ENCODE results near the gene CRIP2. TPM values are rescaled to one million over a fixed set of nuclear protein-coding genes. Genes with fewer than 3 reads are reported as not detected.

Gene CRIP2
- total and polyA plus RNA-seq, 2 donors (not counting 3 experiments of a cell fraction or from before 2014, with no cell fraction given): 322 to 954 TPM

DNA sequence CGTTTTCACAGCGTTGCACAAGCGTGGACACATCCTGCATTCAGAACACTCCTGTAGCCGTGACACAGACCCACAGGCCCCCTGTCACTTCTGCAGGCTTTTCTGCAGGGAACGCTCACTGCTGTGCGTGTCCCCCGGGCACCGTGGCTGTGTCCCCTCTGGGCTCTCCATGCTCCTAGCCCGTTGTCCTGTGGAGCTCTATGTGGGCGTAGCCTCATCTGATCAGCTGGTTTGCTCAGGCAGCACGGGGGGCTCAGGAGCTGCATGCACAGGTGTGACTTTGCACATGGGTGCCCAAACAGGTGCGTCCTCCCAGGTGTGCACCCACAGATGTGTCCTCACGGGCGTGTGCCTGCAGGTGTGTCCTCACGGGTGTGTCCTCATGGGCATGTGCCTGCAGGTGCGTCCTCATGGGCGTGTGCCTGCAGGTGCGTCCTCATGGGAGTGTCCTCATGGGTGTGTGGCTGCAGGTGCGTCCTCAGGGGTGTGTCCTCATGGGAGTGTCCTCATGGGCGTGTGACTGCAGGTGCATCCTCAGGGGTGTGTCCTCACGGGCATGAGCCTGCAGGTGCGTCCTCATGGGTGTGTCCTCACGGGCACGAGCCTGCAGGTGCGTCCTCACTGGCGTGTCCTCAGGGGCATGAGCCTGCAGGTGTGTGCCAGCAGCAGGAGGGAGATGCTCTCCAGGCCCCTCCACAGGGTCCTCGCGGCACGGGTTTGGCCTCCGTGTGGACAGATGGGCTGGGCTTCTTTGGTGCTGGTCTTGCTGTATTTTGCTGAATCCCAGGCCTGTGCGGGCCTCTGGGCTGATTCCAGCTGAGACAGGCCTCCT lies 37.5 kb upstream of the CRIP2 start:
- CTCF ChIA-PET: interaction anchor here (1.1 to 4.7 kb wide), 2 partner anchors 11 to 67 kb away, joined by 5 to 17 read pairs; no protein-coding TSS in a partner anchor
- H3K27ac ChIP-seq (ENCODE audit: insufficient read depth, low read depth, low read length): no peak overlapping the region
- no peak overlapping the region for H3K9ac ChIP-seq (replicated peaks; ENCODE audit: extremely low read depth, insufficient read depth, low read length)
- DNase-seq (ENCODE audit: low read depth, low spot score) (no peak), FAIRE-seq (no peak)
- no peak overlapping the region for H3K4me3 ChIP-seq (replicated peaks in 1 of 3; ENCODE audit: insufficient read depth in 1 of 3, low read depth in 1 of 3, low read length in 3 of 3)
- H3K9me3 ChIP-seq (replicated peaks; ENCODE audit: control insufficient read depth, insufficient read depth, low read length): no peaks in the 10 kb centered on the region
- H3K9me1 ChIP-seq (replicated peaks; ENCODE audit: control insufficient read depth, extremely low read depth, insufficient read depth, low read length): no peaks in the 10 kb centered on the region
- no TSS peak for BruUV-seq (replicated peaks)
- H3K27me3 ChIP-seq (ENCODE audit: control insufficient read depth in 2 of 2, insufficient read depth in 2 of 2, low read length in 2 of 2): no peaks in the 10 kb centered on the region
- no peak overlapping the region for H3K4me2 ChIP-seq (ENCODE audit: insufficient read depth, low read length)
- dilution Hi-C loops (cut with MboI; ENCODE audit: extremely low pct_ligation_motif_present, low sequenced_read_pairs) (no loop called here), intact Hi-C loops (cut with micrococcal nuclease) (no loop called here)
- H3K4me1 ChIP-seq (ENCODE audit: control insufficient read depth, extremely low read depth, insufficient read depth, low read length): peaks cover 18% of the 10 kb centered on the region
- H4K20me1 ChIP-seq (replicated peaks; ENCODE audit: control insufficient read depth, extremely low read depth, insufficient read depth, low read length): peaks cover 2% of the 10 kb centered on the region
- H3K36me3 ChIP-seq (ENCODE audit: control insufficient read depth in 2 of 2, extremely low read depth in 1 of 2, insufficient read depth in 2 of 2, low read length in 2 of 2): peaks cover 2 to 26% of the 10 kb centered on the region in 2 experiments
- TF ChIP-seq GATA2 (IDR thresholded peaks at IDR 0.05; ENCODE audit: insufficient read depth, insufficient read length, low read depth, low read length) (no peak), MYC (IDR thresholded peaks at IDR 0.05; ENCODE audit: low read depth, low read length) (no peak), JUN (IDR thresholded peaks at IDR 0.05; ENCODE audit: borderline replicate concordance, insufficient read depth, insufficient read length, low read depth) (no peak), POLR2AphosphoS5 (IDR thresholded peaks at IDR 0.05; ENCODE audit: insufficient read depth, low read depth, low read length) (no peak), EZH2 (IDR thresholded peaks at IDR 0.05; ENCODE audit: borderline replicate concordance, low read depth, low read length, severe bottlenecking) (no peak), FOS (IDR thresholded peaks at IDR 0.05; ENCODE audit: borderline replicate concordance, insufficient read depth, low read length) (no peak), POLR2A (IDR thresholded peaks at IDR 0.05; ENCODE audit: low read depth, low read length) (no peak)
- TF ChIP-seq, protein P1, sequence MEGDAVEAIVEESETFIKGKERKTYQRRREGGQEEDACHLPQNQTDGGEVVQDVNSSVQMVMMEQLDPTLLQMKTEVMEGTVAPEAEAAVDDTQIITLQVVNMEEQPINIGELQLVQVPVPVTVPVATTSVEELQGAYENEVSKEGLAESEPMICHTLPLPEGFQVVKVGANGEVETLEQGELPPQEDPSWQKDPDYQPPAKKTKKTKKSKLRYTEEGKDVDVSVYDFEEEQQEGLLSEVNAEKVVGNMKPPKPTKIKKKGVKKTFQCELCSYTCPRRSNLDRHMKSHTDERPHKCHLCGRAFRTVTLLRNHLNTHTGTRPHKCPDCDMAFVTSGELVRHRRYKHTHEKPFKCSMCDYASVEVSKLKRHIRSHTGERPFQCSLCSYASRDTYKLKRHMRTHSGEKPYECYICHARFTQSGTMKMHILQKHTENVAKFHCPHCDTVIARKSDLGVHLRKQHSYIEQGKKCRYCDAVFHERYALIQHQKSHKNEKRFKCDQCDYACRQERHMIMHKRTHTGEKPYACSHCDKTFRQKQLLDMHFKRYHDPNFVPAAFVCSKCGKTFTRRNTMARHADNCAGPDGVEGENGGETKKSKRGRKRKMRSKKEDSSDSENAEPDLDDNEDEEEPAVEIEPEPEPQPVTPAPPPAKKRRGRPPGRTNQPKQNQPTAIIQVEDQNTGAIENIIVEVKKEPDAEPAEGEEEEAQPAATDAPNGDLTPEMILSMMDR (IDR thresholded peaks at IDR 0.05; ENCODE audit: extremely low read depth in 1 of 2, insufficient read depth in 1 of 2, low read depth in 1 of 2, low read length in 2 of 2): no peak
- TF ChIP-seq, protein P2, sequence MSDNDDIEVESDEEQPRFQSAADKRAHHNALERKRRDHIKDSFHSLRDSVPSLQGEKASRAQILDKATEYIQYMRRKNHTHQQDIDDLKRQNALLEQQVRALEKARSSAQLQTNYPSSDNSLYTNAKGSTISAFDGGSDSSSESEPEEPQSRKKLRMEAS (IDR thresholded peaks at IDR 0.05; ENCODE audit: insufficient read depth, insufficient read length): no peak
- peaks cover 69% of the 10 kb centered on the region for H3K79me2 ChIP-seq (ENCODE audit: control insufficient read depth, insufficient read depth, low read length)
- no peak overlapping the region for H2AFZ ChIP-seq (ENCODE audit: low read depth, low read length)
- POLR2A ChIA-PET: no interaction called here

Data from endothelial cell of umbilical vein (primary cell).